ENCODE data around the gene FIG4. TPM values are rescaled to one million over a fixed set of nuclear protein-coding genes. Genes with fewer than 3 reads are reported as not detected.

FIG4 gene
- total RNA-seq, 6 donors from 2014 or later = 10.4 to 30.8 (median 27.5) TPM

- H3K36me3 ChIP-seq = peaks cover 3 to 22% (median 11%) of the 10 kb centered on the region in 4 donors
- H3K27ac ChIP-seq = no peak overlapping the region
- ATAC-seq (ENCODE audit: low FRiP score in 2 of 2) = no peak
- no peaks in the 10 kb centered on the region for H3K27me3 ChIP-seq
- no peaks in the 10 kb centered on the region for H3K4me1 ChIP-seq
- H3K9me3 ChIP-seq = no peaks in the 10 kb centered on the region
- 94 to 95% methylated on average over 1 of the region's 1 CpG for WGBS, 2 donors
- TF ChIP-seq, protein P1, sequence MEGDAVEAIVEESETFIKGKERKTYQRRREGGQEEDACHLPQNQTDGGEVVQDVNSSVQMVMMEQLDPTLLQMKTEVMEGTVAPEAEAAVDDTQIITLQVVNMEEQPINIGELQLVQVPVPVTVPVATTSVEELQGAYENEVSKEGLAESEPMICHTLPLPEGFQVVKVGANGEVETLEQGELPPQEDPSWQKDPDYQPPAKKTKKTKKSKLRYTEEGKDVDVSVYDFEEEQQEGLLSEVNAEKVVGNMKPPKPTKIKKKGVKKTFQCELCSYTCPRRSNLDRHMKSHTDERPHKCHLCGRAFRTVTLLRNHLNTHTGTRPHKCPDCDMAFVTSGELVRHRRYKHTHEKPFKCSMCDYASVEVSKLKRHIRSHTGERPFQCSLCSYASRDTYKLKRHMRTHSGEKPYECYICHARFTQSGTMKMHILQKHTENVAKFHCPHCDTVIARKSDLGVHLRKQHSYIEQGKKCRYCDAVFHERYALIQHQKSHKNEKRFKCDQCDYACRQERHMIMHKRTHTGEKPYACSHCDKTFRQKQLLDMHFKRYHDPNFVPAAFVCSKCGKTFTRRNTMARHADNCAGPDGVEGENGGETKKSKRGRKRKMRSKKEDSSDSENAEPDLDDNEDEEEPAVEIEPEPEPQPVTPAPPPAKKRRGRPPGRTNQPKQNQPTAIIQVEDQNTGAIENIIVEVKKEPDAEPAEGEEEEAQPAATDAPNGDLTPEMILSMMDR (IDR thresholded peaks at IDR 0.05) = no peak
- TF ChIP-seq POLR2A (IDR thresholded peaks at IDR 0.05) = no peak
- no peak for TF ChIP-seq POLR2AphosphoS5 (IDR thresholded peaks at IDR 0.05)
- no peak overlapping the region for H3K4me3 ChIP-seq
- no peak for DNase-seq
Observed at GRCh38 chr6:109736273-109737025, 45.4 kb downstream of the FIG4 start.

DNA sequence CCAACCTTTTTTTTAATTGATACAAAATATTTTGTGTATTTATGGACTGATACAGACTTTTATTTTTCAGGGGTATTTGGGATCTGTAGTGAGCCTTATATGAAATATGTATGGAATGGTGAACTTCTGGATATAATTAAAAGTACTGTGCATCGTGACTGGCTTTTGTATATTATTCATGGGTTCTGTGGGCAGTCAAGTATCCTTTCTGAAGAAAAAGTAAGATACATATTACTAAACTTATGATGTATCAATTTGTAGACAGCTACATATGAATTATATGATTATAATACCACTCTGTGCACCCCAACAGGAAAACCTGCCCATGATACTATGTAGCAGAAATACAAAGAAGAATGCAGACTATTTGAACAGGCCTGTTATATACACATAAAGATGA lies 47.2 kb downstream of the FIG4 start:
- Histone ChIP-seq H3K27me3 (no peaks in the 10 kb centered on the region), H3K27ac (no peak overlapping the region), H3K4me3 (no peak overlapping the region), H3K9me3 (no peaks in the 10 kb centered on the region), H3K36me3 (peaks cover 3 to 22% (median 11%) of the 10 kb centered on the region in 4 donors), H3K4me1 (no peaks in the 10 kb centered on the region)
- ATAC-seq (ENCODE audit: low FRiP score in 2 of 2) (no peak), DNase-seq (no peak)
- WGBS, 2 donors = 81 to 95% methylated on average over 1 of the region's 1 CpG
- TF ChIP-seq POLR2A (IDR thresholded peaks at IDR 0.05) (no peak), EP300 (IDR thresholded peaks at IDR 0.05) (no peak), POLR2AphosphoS5 (IDR thresholded peaks at IDR 0.05) (no peak)
- TF ChIP-seq, protein P1 (IDR thresholded peaks at IDR 0.05) = no peak

GRCh38 chr6:109738667-109739066 lies 47.6 kb downstream of the FIG4 start:
- Histone ChIP-seq H3K4me1 (no peaks in the 10 kb centered on the region), H3K36me3 (peaks cover 3 to 24% (median 11%) of the 10 kb centered on the region in 4 donors), H3K27me3 (no peaks in the 10 kb centered on the region), H3K9me3 (no peaks in the 10 kb centered on the region), H3K4me3 (no peak overlapping the region), H3K27ac (no peak overlapping the region)
- 89 to 92% methylated on average over 2 of the region's 2 CpGs for WGBS, 2 donors
- TF ChIP-seq, protein P1 (IDR thresholded peaks at IDR 0.05) = no peak
- TF ChIP-seq POLR2A (IDR thresholded peaks at IDR 0.05) = no peak
- no peak for TF ChIP-seq POLR2AphosphoS5 (IDR thresholded peaks at IDR 0.05)
- no peak for TF ChIP-seq EP300 (IDR thresholded peaks at IDR 0.05)
- ATAC-seq (ENCODE audit: low FRiP score in 2 of 2) = no peak
- no peak for DNase-seq

GRCh38 chr6:109739686-109740085 lies 48.6 kb downstream of the FIG4 start:
- H3K4me3 ChIP-seq = no peak overlapping the region
- ATAC-seq (ENCODE audit: low FRiP score in 2 of 2) = no peak
- no peaks in the 10 kb centered on the region for H3K4me1 ChIP-seq
- H3K27ac ChIP-seq = no peak overlapping the region
- peak in 1 of 2 donors; percentile 11 for DNase-seq
- H3K36me3 ChIP-seq = peaks cover 3 to 33% (median 10%) of the 10 kb centered on the region in 4 donors
- no peaks in the 10 kb centered on the region for H3K9me3 ChIP-seq
- WGBS, 2 donors = 90 to 91% methylated on average over 3 of the region's 3 CpGs
- H3K27me3 ChIP-seq = no peaks in the 10 kb centered on the region
- TF ChIP-seq POLR2A (IDR thresholded peaks at IDR 0.05) = no peak
- no peak for TF ChIP-seq POLR2AphosphoS5 (IDR thresholded peaks at IDR 0.05)
- TF ChIP-seq, protein P1 (IDR thresholded peaks at IDR 0.05) = no peak
- TF ChIP-seq EP300 (IDR thresholded peaks at IDR 0.05) = no peak

DNA sequence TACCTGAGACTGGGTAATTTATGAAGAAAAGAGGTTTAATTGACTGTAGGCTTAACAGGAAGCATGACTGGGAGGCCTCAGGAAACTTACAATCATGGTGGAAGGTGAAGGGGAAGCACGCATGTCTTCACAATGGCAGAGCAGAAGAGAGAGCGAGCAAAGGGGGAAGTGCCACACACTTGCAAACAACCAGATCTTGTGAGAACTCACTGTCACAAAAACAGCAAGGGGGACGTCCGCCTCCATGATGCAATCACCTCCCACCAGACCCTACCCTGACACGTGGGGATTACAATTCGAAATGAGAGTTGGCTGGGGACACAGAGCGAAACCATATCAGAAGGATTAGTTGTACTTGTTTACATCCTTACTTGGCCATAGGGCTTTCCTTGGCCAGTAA lies 49.7 kb downstream of the FIG4 start:
- H3K27ac ChIP-seq = peak overlapping the region in 3 of 4 donors; percentile 5 to 66 (median 10)
- WGBS, 2 donors = 56 to 86% methylated on average over 6 to 7 of the region's 7 CpGs
- no peak overlapping the region for H3K4me3 ChIP-seq
- no peaks in the 10 kb centered on the region for H3K27me3 ChIP-seq
- TF ChIP-seq POLR2A (IDR thresholded peaks at IDR 0.05) (no peak), POLR2AphosphoS5 (IDR thresholded peaks at IDR 0.05) (peak; percentile 14 to 44), EP300 (IDR thresholded peaks at IDR 0.05) (peak in 1 of 4 donors; percentile 6)
- TF ChIP-seq, protein P1 (IDR thresholded peaks at IDR 0.05) = no peak
- H3K4me1 ChIP-seq = no peaks in the 10 kb centered on the region
- H3K36me3 ChIP-seq = peaks cover 3 to 22% (median 3%) of the 10 kb centered on the region in 4 donors
- no peak for ATAC-seq (ENCODE audit: low FRiP score in 2 of 2)
- DNase-seq = peak in 1 of 2 donors; percentile 69
- H3K9me3 ChIP-seq = no peaks in the 10 kb centered on the region
